Uterus (tissue), 2 donors: ENCODE measurements around the gene CRYBG1.

ENCODE experiments used
- POLR2A ChIP-seq, 2 donors: fragments of 450-650 bp; IDR thresholded peaks; one replicate each; pipeline ENCODE4 v1.6.1; 2016; ENCODE audit warnings: antibody characterized with exemption in 2 of 2, mild to moderate bottlenecking in 1 of 2, moderate library complexity in 1 of 2
- TF ChIP-seq, protein P1 (sequence below), 4 experiments: fragments of 200-600 bp in 2 of 4; fragments of 450-650 bp in 2 of 4; sonication (generic) in 2 of 4; IDR thresholded peaks; one replicate each; pipeline ENCODE4 v1.5.1; 2016 to 2019; ENCODE audit warnings: antibody characterized with exemption in 4 of 4, mild to moderate bottlenecking in 2 of 4, moderate library complexity in 1 of 4

DNA sequence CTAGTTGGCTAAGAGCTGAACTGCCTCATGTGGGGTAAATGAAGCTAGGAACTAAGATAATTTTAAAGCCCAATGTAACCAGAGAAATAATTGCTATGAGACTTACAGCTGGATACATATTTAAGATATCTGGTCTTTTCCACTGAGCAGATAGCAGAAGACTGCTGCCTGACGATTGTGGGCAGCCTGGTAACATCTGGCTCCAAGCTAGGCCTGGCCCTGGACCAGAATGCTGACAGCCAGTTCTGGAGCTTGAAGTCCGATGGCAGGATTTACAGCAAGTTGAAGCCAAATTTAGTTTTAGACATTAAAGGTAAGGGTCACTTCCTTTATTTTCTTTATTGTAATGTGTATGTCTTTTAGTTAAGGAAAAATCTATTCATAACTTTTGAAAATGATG is 203.1 kb downstream of the CRYBG1 start:
- TF ChIP-seq, protein P1, sequence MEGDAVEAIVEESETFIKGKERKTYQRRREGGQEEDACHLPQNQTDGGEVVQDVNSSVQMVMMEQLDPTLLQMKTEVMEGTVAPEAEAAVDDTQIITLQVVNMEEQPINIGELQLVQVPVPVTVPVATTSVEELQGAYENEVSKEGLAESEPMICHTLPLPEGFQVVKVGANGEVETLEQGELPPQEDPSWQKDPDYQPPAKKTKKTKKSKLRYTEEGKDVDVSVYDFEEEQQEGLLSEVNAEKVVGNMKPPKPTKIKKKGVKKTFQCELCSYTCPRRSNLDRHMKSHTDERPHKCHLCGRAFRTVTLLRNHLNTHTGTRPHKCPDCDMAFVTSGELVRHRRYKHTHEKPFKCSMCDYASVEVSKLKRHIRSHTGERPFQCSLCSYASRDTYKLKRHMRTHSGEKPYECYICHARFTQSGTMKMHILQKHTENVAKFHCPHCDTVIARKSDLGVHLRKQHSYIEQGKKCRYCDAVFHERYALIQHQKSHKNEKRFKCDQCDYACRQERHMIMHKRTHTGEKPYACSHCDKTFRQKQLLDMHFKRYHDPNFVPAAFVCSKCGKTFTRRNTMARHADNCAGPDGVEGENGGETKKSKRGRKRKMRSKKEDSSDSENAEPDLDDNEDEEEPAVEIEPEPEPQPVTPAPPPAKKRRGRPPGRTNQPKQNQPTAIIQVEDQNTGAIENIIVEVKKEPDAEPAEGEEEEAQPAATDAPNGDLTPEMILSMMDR (IDR thresholded peaks at IDR 0.05): no peak
- no peak for TF ChIP-seq POLR2A (IDR thresholded peaks at IDR 0.05)
